GM18511 (cell line): Measurements from ENCODE around the gene PRKAG2.

Experiments used
- ATAC-seq: cut with Tn5 transposase; IDR thresholded peaks from one replicate; pipeline ENCODE4 v1.9.1; 2021; ENCODE audit warnings: mild to moderate bottlenecking, moderate library complexity; ENCODE audit not compliant: unreplicated experiment

The PRKAG2 gene

DNA sequence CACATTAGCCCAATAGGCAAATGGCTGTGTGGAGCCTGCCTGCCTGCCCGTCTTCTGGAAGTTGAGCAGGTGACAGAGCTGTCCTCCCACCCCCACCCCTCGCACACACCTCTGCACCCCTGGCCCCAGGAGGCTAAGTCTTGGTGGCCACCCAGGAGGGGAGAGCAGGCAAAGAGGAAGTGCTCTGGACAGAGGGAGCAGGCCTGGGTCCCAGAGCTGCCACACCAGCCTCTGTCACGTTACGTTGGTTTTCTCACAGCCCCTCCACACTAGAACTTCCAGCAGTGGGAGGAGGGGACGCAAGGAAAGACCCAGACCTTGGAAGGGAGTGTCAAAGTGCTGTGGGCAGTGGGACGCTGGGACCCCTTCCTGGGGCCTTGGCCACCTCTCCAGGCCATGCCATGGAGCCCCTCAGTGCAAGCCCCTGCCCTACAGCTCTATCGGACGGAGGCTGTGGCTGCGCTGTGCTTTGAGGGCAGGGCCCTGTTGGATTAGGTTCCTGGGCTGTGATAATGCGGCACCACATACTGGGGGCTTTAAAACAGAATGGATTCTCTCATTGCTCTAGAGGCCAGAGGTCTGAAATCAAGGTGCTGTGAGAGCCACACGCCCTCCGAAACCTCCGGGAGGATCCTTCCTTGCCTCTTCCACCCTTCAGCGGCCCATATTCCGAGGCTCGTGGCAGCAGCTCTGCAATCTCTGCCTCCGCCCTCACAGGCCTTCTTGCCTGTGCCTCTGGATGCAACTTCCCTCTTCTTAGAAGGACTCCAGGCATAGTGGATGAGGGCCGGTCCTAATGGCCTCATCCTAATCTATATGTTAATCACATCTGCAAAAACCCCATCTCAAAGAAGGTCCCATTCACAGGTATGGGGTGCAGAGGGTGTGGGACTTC lies 9.9 kb downstream of the PRKAG2 start:
- no peak for ATAC-seq

DNA sequence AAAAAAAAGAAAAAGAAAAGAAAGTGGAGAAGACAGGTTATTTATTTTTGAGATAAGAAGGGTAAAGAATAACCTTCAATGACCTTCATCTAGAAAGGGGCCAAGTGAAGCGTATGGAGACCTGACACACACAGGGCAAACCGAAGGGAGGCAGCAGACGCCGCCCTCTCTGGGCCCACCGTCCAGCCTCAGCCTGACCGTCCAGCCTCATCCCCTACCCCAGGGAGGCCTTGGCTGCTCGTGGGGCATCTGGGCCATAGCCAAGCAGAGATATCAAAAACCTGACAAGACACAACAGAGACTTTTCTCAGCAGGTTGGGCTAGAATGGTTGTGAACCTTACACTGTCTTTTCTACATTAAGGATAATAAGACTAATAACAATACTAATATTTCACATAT lies 10.9 kb downstream of the PRKAG2 start:
- no peak for ATAC-seq

DNA sequence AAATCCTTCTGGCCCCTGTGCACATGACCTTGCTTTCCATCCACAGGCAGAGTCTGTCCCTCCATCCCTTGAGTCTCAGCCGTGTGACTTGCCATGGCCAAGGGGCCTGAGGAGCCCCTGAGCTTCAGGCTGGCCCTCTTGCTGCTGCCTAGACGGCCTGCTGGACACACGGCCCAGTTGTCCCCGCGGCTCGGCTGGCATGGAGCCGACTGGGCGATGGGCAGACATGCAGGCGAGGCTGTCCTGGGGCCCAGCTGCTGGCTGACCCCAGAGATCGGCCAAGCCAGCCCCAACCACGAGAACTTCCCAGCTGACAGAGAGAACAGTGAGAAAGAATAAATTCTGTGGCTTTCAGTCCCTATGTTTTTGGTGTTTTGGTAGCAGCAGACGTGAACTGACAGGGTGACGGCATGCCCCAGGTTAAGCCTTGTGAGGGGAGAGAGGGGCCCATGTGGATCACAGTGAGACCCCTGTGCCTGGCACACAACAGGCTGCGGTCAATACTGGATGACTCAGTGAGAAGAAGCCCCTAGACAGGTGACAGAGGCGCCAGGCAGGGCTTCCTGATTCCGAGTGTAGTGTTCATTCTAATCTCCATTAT lies 11.7 kb downstream of the PRKAG2 start:
- no peak for ATAC-seq

DNA sequence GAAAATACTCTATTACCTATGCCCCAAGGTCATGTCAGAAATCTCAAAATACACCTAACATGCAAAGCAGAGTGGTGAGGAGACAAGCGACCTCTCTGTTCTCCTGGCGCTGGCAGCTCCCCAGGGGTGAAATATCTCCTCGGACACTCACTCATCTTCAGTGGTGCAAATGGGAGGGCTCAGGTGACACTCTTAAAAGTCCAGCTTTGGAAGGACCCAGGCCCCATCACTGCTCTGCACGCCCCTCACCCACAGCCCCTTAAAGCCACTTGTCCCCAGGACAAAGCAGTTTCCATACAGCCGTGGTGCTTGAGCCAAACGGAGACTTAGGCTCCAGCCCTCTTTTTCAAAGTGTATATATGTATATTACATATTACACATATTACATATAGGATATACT lies 12.4 kb downstream of the PRKAG2 start:
- ATAC-seq = no peak

- no peak for ATAC-seq
Measured at GRCh38 chr7:151864081-151864480, 12.8 kb downstream of the PRKAG2 start.

DNA sequence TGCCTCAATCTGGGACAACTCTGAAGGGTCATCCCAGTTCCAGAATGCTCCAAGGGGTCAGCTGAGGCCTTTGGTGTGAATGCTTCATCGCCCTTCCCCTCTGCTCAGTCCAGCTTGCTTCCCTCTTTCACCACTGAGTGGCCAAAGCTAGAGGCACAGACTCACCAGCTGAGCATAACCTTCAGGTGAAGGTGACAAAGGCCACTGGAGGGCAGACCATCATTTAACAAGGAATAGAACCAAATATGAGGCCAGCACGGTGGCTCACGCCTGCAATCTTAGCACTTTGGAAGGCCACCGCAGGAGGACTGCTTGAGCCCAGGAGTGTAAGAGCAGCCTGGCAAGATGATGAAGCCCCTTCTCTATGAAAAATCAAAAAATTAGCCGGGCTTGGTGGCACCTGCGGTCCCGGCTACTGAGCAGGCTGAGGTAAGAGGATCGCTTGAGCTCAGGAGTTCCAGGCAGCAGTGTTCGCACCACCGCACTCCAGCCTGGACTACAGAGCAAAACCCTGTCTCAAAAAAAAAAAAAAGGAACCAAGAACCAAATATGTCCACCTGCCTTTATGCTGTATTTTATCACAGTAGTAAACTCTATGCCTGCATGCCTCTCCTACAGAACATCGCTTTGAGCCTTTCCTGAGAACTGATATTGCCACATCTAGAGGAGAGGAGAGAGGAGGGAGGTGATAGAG lies 13.4 kb downstream of the PRKAG2 start:
- no peak for ATAC-seq

- ATAC-seq = no peak
Measured at GRCh38 chr7:151862606-151863381, 14.1 kb downstream of the PRKAG2 start.

DNA sequence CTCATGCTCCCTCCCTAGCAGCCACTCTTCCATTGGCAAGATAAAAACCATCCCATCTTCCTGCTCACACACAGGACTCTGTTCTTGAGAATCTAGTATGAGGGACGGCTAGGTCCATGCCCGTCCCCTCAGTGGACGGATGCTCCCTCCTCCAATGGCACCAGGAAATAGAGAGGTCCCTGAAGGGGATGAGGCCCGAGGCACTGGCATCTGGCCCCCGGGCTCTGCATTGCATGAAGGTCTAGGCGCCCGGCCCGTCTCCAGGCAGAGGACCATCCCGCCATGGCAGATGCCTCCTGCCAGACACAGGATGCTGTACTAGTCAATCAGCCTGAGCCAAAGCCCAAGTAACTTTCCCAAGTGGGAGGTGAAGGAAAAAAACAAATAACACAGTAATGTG lies 15.0 kb downstream of the PRKAG2 start:
- no peak for ATAC-seq

- no peak for ATAC-seq
Measured at GRCh38 chr7:151860771-151861170, 16.1 kb downstream of the PRKAG2 start.

DNA sequence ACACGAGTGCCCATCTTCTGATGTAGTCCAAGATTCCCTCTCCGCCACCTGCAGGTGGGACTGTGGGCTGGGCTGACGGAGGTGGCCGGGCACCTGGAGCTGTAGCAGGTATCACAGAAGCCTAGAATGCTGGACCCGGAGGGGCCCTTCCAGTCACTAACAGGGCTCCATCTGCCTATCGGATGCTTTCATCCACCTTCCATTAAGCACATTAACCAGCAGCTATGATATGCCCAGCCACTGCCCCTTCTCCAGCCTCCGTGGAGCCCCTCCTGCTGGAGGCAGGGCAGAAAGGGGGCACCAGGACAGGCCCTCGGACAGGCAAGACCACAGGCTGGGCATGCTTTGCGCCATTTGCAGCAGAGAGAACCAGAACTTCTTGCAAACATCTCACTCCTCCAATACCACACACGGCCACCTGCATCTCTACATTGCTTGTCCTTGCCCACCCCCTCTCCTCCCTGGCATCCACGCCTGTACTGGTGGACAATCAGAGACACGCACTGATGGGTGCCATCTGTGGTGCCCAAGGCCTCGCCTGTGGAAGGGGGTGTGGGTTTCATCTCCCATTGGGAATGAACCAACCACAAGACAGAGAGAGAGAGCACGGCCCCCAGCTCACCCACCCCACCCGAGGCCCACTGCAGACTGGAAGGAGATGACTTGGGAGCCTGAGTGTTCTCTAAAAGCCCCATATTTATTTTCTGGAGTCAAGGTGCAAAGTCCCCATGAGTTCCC lies 16.8 kb downstream of the PRKAG2 start:
- no peak for ATAC-seq

DNA sequence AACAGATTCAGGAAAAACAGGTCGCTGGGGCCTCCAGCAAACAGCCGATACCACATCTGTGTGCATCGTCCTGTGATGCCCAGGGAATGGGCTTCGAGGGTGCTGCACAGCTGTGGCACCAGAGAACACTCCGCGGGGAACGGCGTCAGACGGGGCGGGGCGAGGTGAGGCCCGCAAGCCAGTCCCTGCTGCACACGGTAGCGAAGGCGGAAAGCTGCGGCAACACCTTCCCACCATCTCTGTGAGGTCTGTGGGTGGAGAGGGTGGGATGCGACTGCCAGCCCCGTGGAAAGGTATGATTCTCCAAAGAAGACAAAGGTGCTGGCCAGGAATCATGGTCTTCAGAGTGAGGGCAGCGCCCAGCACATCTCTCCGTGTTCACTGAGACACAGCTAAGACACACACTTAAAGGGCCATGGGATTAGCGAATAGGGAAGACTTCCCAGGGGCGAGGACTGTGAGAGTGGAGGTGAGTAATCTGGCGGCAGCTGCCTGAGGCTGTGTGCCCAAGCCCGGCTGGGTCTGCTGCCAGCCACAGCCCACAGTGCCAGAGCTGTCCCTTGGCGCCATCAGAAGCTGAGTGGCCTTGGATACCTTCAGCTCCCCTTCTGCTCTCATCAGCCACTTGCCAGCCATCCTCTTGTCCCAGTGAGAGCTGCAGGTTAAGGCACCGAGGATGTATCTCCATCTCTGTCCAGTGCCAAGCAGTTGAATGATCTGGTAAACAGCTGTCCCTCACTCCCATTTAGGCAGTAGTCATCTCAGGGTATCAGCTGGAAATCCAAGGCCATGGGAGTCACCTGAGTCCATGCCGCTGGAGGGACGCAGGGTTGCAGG lies 17.6 kb downstream of the PRKAG2 start:
- ATAC-seq = no peak

- no peak for ATAC-seq
Measured at GRCh38 chr7:151858456-151858855, 18.5 kb downstream of the PRKAG2 start.

DNA sequence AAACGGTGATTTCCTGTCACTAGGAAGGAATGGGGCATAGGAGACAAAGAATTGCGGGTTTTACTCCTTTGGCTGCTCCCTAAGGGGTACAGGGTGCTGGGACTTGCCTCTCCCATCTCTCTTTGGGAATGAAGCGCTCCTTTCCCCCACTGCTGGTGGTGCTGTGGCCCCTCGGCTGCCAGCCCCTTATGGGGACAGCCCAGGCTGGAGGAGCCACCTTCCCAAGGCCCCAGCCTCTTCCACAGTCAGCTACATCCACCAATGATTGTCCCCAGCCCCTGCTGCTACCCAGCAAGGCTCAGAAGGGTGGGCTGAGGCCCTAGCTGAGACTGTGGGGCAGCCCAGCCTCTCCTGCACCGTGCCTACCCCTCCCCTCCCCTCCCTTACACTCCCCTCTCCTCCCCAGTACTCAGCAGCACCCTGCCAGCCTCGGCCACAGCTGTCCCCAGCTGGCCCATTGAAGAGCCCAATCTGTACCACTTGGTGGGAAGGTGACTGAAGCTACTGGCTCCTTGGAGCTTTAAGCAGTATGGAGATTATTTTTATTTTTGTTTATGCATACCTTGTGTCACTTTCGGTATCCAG lies 19.0 kb downstream of the PRKAG2 start:
- ATAC-seq = no peak

DNA sequence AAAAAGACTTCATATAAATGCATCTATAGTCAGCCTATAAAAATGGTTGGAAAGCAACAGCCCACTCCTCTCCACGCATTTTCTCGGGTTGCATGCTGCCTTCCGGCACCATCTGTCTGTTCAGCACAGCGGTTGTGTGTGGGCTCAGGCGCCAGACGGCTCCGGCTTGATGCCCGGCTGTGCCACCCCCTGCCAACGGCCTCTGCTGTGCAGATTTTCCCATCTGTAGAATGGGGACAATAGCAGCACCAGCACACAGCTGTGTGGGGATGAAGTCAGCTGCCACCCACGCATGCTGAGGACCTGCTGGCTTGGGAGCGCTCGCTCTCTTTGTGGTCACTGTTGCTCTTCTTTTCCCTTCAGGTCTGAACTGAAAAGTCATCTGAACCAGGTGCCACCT lies 19.5 kb downstream of the PRKAG2 start:
- no peak for ATAC-seq

- no peak for ATAC-seq
Measured at GRCh38 chr7:151856516-151856915, 20.4 kb downstream of the PRKAG2 start.

DNA sequence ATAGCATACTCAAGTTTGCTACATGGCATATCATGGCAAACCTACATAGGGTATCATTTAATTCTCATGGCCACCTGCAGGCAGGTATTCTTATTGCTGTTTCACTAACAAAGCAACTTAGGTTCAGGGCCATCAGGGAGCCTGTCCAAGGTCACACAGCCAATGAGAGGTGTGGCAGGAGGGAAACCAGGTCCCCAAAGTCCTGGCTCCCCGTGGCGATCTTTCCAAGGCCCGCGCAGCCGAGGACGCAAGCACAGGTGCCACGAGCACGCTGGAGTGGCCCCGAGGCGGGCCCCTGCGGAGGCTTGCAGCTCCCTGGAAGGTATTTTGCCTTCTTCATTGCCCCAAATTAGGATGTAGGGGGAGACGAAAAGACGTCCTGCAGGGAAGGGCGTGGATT lies 20.8 kb downstream of the PRKAG2 start:
- ATAC-seq = no peak

- no peak for ATAC-seq
Measured at GRCh38 chr7:151854720-151855071, 22.2 kb downstream of the PRKAG2 start.

DNA sequence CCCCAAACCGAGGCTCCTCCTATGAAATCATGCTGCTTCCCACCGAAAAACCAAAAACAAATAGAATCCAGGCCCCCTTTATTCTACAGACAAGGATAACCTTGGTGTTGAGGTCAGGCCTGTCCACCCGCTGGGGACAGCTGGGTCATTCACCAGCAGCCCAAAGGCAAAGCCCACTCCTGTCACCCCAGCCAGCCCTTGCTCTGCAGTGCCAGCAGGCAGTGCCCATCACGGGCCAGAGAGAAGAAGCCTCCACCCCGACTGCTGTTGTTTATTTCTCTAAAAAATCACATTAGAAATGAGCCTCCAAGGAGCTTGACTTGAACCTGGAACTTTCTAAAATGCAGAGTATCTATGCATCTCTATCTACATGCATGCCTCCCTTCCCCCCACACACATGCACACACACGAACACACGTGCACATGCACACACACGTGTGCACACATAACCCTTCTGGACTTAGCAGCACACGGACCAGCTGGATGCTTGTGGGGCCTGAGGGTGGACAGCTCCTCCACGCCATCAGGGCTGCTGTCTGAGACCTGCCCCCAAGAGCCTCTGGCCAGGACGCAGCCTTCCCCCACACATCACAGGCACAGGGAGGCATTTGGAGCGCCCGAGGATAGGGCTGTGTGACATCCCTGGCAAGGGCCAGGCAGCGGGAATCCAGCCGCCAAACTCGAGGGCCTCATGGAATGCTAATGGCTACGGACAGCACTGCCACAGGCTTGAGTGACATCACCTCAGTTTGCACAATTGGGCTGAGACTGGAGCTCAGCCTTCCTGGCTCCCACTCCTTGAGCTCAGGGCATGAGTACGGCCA lies 22.8 kb downstream of the PRKAG2 start:
- ATAC-seq = no peak
